ENCODE results near the gene SLC26A4.

The SLC26A4 gene

DNA sequence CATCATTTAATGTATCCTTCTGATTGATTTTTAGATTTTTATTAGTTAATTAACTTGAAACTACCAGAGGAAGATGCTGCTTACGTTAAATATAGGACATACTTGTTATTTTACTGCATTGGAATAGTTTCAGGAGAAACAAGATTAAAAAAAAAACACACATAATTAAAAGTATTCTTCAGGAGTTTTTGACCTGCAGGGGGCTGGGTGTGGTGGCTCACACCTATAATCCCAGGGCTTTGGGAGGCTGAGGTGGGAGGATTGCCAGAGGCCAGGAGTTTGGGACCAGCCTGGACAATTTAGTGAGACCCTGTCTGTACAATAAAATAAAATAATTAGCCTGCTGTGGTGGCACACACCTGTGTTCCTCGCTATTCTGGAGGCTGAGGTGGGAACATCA, 94.0 kb downstream of the SLC26A4 start:
- DNase-seq, result no peak

DNA sequence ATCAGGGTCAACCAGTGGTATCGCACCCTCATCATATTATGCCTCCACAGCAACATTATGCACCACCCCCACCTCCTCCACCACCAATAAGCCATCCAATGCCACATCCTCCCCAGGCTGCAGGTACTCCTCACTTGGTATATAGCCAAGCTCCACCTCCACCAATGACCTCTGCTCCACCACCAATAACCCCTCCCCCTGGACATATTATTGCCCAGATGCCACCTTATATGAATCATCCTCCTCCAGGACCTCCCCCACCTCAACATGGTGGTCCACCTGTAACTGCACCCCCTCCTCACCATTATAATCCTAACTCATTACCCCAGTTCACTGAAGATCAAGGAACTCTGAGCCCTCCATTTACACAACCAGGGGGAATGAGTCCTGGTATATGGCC, 98.0 kb downstream of the SLC26A4 start:
- no peak for DNase-seq

DNA sequence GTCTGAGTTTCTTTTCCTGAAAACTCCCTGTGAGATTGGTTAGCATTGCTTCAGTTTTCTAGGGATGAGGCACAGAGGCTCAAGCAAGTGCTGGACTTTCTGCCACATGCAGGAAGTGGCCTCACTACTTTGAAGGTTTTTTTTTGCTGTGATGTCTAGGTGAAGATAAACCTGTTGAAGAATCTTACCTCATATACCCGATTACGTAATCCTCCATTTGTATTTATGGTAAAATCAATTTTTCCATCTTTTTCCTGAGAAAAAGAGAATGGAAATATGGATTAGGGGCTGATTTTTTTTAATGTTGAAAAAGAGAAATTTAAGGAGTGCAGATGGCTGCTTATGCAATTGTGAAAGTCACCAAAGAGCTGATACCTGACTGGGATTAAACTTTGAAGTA, 106.8 kb downstream of the SLC26A4 start:
- DNase-seq, result no peak
